IPS DF 19.7 (cell line): Measurements from ENCODE around the gene GINS3.

ENCODE experiments used
- DNase-seq: peaks from one replicate; pipeline ENCODE4 v3.0.0-alpha.2; 2013; ENCODE audit warnings: low read depth, low spot score

GINS3 gene

GRCh38 chr16:58425756-58426494 is 33.7 kb downstream of the GINS3 start:
- DNase-seq = no peak

GRCh38 chr16:58426966-58427365 is 34.7 kb downstream of the GINS3 start:
- DNase-seq = no peak

GRCh38 chr16:58428621-58429542 is 36.6 kb downstream of the GINS3 start:
- DNase-seq = no peak

GRCh38 chr16:58430718-58431117 is 38.4 kb downstream of the GINS3 start:
- DNase-seq = no peak

- DNase-seq = no peak
Observed at GRCh38 chr16:58433569-58433951, 41.3 kb downstream of the GINS3 start.

GRCh38 chr16:58435779-58436178 is 43.5 kb downstream of the GINS3 start:
- DNase-seq = no peak

GRCh38 chr16:58440131-58440530 is 47.9 kb downstream of the GINS3 start:
- no peak for DNase-seq

GRCh38 chr16:58442547-58442946 is 50.3 kb downstream of the GINS3 start:
- DNase-seq = no peak

- no peak for DNase-seq
Observed at GRCh38 chr16:58443783-58444182, 51.5 kb downstream of the GINS3 start.

- DNase-seq = no peak
Observed at GRCh38 chr16:58444265-58444664, 52.0 kb downstream of the GINS3 start.

GRCh38 chr16:58448890-58449289 is 56.6 kb downstream of the GINS3 start:
- DNase-seq = no peak

GRCh38 chr16:58449306-58449705 is 57.0 kb downstream of the GINS3 start:
- no peak for DNase-seq

- no peak for DNase-seq
Observed at GRCh38 chr16:58449768-58450167, 57.5 kb downstream of the GINS3 start.

- DNase-seq = no peak
Observed at GRCh38 chr16:58450590-58450989, 58.3 kb downstream of the GINS3 start.

GRCh38 chr16:58451265-58451689 is 59.0 kb downstream of the GINS3 start:
- no peak for DNase-seq

- DNase-seq = no peak
Observed at GRCh38 chr16:58451945-58452401, 59.7 kb downstream of the GINS3 start.

- DNase-seq = no peak
Observed at GRCh38 chr16:58452640-58453039, 60.4 kb downstream of the GINS3 start.

- DNase-seq = no peak
Observed at GRCh38 chr16:58454178-58454577, 61.9 kb downstream of the GINS3 start.

- no peak for DNase-seq
Observed at GRCh38 chr16:58454856-58455255, 62.6 kb downstream of the GINS3 start.
